ENCODE data around the gene SLC44A4.
"Not testable (repeated sequence)": the region's sequence is repeated elsewhere in the genome, so short reads cannot be mapped to it uniquely, and the experiment has no call there.

The SLC44A4 gene

GRCh38 chr6:31919624-31920303 is 41.0 kb upstream of the SLC44A4 start:
- POLR2A ChIA-PET: interaction anchor here (0.5 to 0.9 kb wide), 2 partner anchors 38 to 1332 kb away, joined by 3 to 4 read pairs; no protein-coding TSS in a partner anchor
- CTCF ChIA-PET: interaction anchor here (0.5 kb wide), 1 partner anchor 56 kb away, joined by 7 read pairs; no protein-coding TSS in a partner anchor
- TF ChIP-seq FOXK2 (IDR thresholded peaks at IDR 0.05): no peak
- TF ChIP-seq ZNF384 (IDR thresholded peaks at IDR 0.05): no peak
- no peak for TF ChIP-seq TARDBP (IDR thresholded peaks at IDR 0.05)
- no peak for TF ChIP-seq ELF4 (IDR thresholded peaks at IDR 0.05)
- no peak for TF ChIP-seq HDGF (IDR thresholded peaks at IDR 0.05; ENCODE audit: borderline replicate concordance)
- TF ChIP-seq PKNOX1 (IDR thresholded peaks at IDR 0.05): no peak
- TF ChIP-seq FOXM1 (IDR thresholded peaks at IDR 0.05; ENCODE audit: borderline replicate concordance): no peak
- TF ChIP-seq BHLHE40 (IDR thresholded peaks at IDR 0.05; ENCODE audit: borderline replicate concordance): no peak
- no peak for TF ChIP-seq ARNT (IDR thresholded peaks at IDR 0.05)
- no peak for TF ChIP-seq NFRKB (IDR thresholded peaks at IDR 0.05)
- no peak for TF ChIP-seq SUZ12 (IDR thresholded peaks at IDR 0.05)
- no peak for TF ChIP-seq LEF1 (IDR thresholded peaks at IDR 0.05; ENCODE audit: borderline replicate concordance)
- no peak for TF ChIP-seq SP1 (IDR thresholded peaks at IDR 0.05)
- TF ChIP-seq CTBP1 (IDR thresholded peaks at IDR 0.05; ENCODE audit: borderline replicate concordance): no peak
- no peak for TF ChIP-seq L3MBTL2 (conservative IDR thresholded peaks at IDR 0.05)
- no peak for TF ChIP-seq FOXA1 (IDR thresholded peaks at IDR 0.05)
- DNase-seq (ENCODE audit: extremely low spot score): no peak

GRCh38 chr6:31918069-31918720 is 39.4 kb upstream of the SLC44A4 start:
- TF ChIP-seq HDGF (IDR thresholded peaks at IDR 0.05; ENCODE audit: borderline replicate concordance): no peak
- TF ChIP-seq TARDBP (IDR thresholded peaks at IDR 0.05): no peak
- TF ChIP-seq FOXK2 (IDR thresholded peaks at IDR 0.05): no peak
- TF ChIP-seq ELF4 (IDR thresholded peaks at IDR 0.05): no peak
- TF ChIP-seq FOXM1 (IDR thresholded peaks at IDR 0.05; ENCODE audit: borderline replicate concordance): no peak
- TF ChIP-seq NFRKB (IDR thresholded peaks at IDR 0.05): no peak
- TF ChIP-seq L3MBTL2 (conservative IDR thresholded peaks at IDR 0.05): no peak
- TF ChIP-seq LEF1 (IDR thresholded peaks at IDR 0.05; ENCODE audit: borderline replicate concordance): no peak
- TF ChIP-seq SUZ12 (IDR thresholded peaks at IDR 0.05): no peak
- TF ChIP-seq CTBP1 (IDR thresholded peaks at IDR 0.05; ENCODE audit: borderline replicate concordance): no peak
- no peak for TF ChIP-seq FOXA1 (IDR thresholded peaks at IDR 0.05)
- no peak for TF ChIP-seq PKNOX1 (IDR thresholded peaks at IDR 0.05)
- TF ChIP-seq ZNF384 (IDR thresholded peaks at IDR 0.05): no peak
- TF ChIP-seq ARNT (IDR thresholded peaks at IDR 0.05): no peak
- TF ChIP-seq BHLHE40 (IDR thresholded peaks at IDR 0.05; ENCODE audit: borderline replicate concordance): no peak
- TF ChIP-seq SP1 (IDR thresholded peaks at IDR 0.05): no peak
- ChIA-PET CTCF (interaction anchor here (0.6 to 1.6 kb wide), 4 partner anchors 34 to 183 kb away, joined by 3 to 7 read pairs (median 3); no protein-coding TSS in a partner anchor), POLR2A (interaction anchor here (0.9 to 1.2 kb wide), 3 partner anchors 91 to 277 kb away, joined by 3 read pairs; partner anchors contain the start of genes HSPA1B and LSM2)
- DNase-seq (ENCODE audit: extremely low spot score): no peak

- ChIA-PET CTCF (no interaction called here), POLR2A (interaction anchor here (0.7 kb wide), 1 partner anchor 49 kb away, joined by 4 read pairs; no protein-coding TSS in a partner anchor)
- TF ChIP-seq PKNOX1 (IDR thresholded peaks at IDR 0.05) (no peak), FOXA1 (IDR thresholded peaks at IDR 0.05) (no peak), SUZ12 (IDR thresholded peaks at IDR 0.05) (no peak), BHLHE40 (IDR thresholded peaks at IDR 0.05; ENCODE audit: borderline replicate concordance) (no peak), CTBP1 (IDR thresholded peaks at IDR 0.05; ENCODE audit: borderline replicate concordance) (no peak), TARDBP (IDR thresholded peaks at IDR 0.05) (no peak), ZNF384 (IDR thresholded peaks at IDR 0.05) (no peak), NFRKB (IDR thresholded peaks at IDR 0.05) (no peak), LEF1 (IDR thresholded peaks at IDR 0.05; ENCODE audit: borderline replicate concordance) (no peak), ELF4 (IDR thresholded peaks at IDR 0.05) (no peak), FOXM1 (IDR thresholded peaks at IDR 0.05; ENCODE audit: borderline replicate concordance) (no peak), HDGF (IDR thresholded peaks at IDR 0.05; ENCODE audit: borderline replicate concordance) (no peak), ARNT (IDR thresholded peaks at IDR 0.05) (no peak), L3MBTL2 (conservative IDR thresholded peaks at IDR 0.05) (no peak), FOXK2 (IDR thresholded peaks at IDR 0.05) (no peak), SP1 (IDR thresholded peaks at IDR 0.05) (no peak)
These were observed 37.0 kb upstream of the SLC44A4 start for GRCh38 chr6:31915756-31916155.

GRCh38 chr6:31915351-31915750 is 36.6 kb upstream of the SLC44A4 start:
- ChIA-PET POLR2A (no interaction called here), CTCF (no interaction called here)
- no peak for DNase-seq (ENCODE audit: extremely low spot score)
- TF ChIP-seq HDGF (IDR thresholded peaks at IDR 0.05; ENCODE audit: borderline replicate concordance): no peak
- TF ChIP-seq L3MBTL2 (conservative IDR thresholded peaks at IDR 0.05): no peak
- TF ChIP-seq CTBP1 (IDR thresholded peaks at IDR 0.05; ENCODE audit: borderline replicate concordance): no peak
- no peak for TF ChIP-seq BHLHE40 (IDR thresholded peaks at IDR 0.05; ENCODE audit: borderline replicate concordance)

More at GRCh38 chr6:31915756-31916155, 37.0 kb upstream of the SLC44A4 start:
- no peak for DNase-seq (ENCODE audit: extremely low spot score)

GRCh38 chr6:31911826-31912585 is 33.2 kb upstream of the SLC44A4 start:
- POLR2A ChIA-PET: interaction anchor here (0.7 kb wide), 1 partner anchor 10 kb away, joined by 3 read pairs; no protein-coding TSS in a partner anchor
- CTCF ChIA-PET: no interaction called here
- no peak for TF ChIP-seq ZNF384 (IDR thresholded peaks at IDR 0.05)
- TF ChIP-seq HDGF (IDR thresholded peaks at IDR 0.05; ENCODE audit: borderline replicate concordance): no peak
- no peak for TF ChIP-seq CTBP1 (IDR thresholded peaks at IDR 0.05; ENCODE audit: borderline replicate concordance)
- TF ChIP-seq PKNOX1 (IDR thresholded peaks at IDR 0.05): no peak
- TF ChIP-seq ELF4 (IDR thresholded peaks at IDR 0.05): no peak
- no peak for TF ChIP-seq SUZ12 (IDR thresholded peaks at IDR 0.05)
- TF ChIP-seq ARNT (IDR thresholded peaks at IDR 0.05): no peak
- no peak for DNase-seq (ENCODE audit: extremely low spot score)

GRCh38 chr6:31909298-31909697 is 30.5 kb upstream of the SLC44A4 start:
- DNase-seq (ENCODE audit: extremely low spot score): not testable (repeated sequence)
- CTCF ChIA-PET: interaction anchor here (0.7 kb wide), 1 partner anchor 229 kb away, joined by 5 read pairs; no protein-coding TSS in a partner anchor
- POLR2A ChIA-PET: interaction anchor here (2.5 kb wide), 1 partner anchor 47 kb away, joined by 7 read pairs; the partner anchor contains the start of gene NEU1

All from HEK293T (cell line).